Activated CD8-positive, alpha-beta memory T cell treated with anti-CD3 and anti-CD28 coated beads for 48 hours (primary cell): ENCODE measurements around the gene FADS6.

Experiments
- DNase-seq, 3 experiments: peaks; one replicate each; pipeline ENCODE4 v3.0.0-alpha.2; 2020; ENCODE audit warnings: low read depth in 2 of 3, low spot score in 2 of 3

FADS6 gene

GRCh38 chr17:74892013-74892841 is 1.2 kb downstream of the FADS6 start:
- no peak for DNase-seq

- DNase-seq: no peak
Measured at GRCh38 chr17:74890554-74890953, 2.9 kb downstream of the FADS6 start.

- DNase-seq: no peak
Measured at GRCh38 chr17:74888469-74888868, 5.0 kb downstream of the FADS6 start.

- no peak for DNase-seq
Measured at GRCh38 chr17:74883241-74883745, 10.1 kb downstream of the FADS6 start.

GRCh38 chr17:74882517-74883240 is 10.8 kb downstream of the FADS6 start:
- DNase-seq: no peak

- no peak for DNase-seq
Measured at GRCh38 chr17:74881073-74881472, 12.4 kb downstream of the FADS6 start.

- DNase-seq: no peak
Measured at GRCh38 chr17:74879308-74879707, 14.1 kb downstream of the FADS6 start.

- DNase-seq: no peak
Measured at GRCh38 chr17:74878658-74879057, 14.8 kb downstream of the FADS6 start.

- DNase-seq: no peak
Measured at GRCh38 chr17:74877592-74878548, 15.6 kb downstream of the FADS6 start.

GRCh38 chr17:74875977-74876593 is 17.3 kb downstream of the FADS6 start:
- no peak for DNase-seq

GRCh38 chr17:74875155-74875976 is 18.1 kb downstream of the FADS6 start:
- no peak for DNase-seq

- DNase-seq: no peak
Measured at GRCh38 chr17:74874615-74875037, 18.8 kb downstream of the FADS6 start.

- no peak for DNase-seq
Measured at GRCh38 chr17:74873874-74874614, 19.4 kb downstream of the FADS6 start.

- DNase-seq: peak; percentile 96 to 99 (median 99)
Measured at GRCh38 chr17:74873037-74873873, 20.2 kb downstream of the FADS6 start.

- no peak for DNase-seq
Measured at GRCh38 chr17:74872313-74873036, 21.0 kb downstream of the FADS6 start, which contains the start of gene FDXR. Gene FDXR (minus strand): TSS chr17:74872994. CDS start chr17:74872944, 50 bp downstream.

- no peak for DNase-seq
Measured at GRCh38 chr17:74871356-74872076, 21.9 kb downstream of the FADS6 start.

- DNase-seq: no peak
Measured at GRCh38 chr17:74870512-74870911, 22.9 kb downstream of the FADS6 start.
